HG02571 (cell line): Measurements from ENCODE around the gene CDKL2.

Source experiments
- ATAC-seq: cut with Tn5 transposase; IDR thresholded peaks from one replicate; pipeline ENCODE4 v1.9.1; 2021; ENCODE audit warnings: mild to moderate bottlenecking, moderate library complexity; ENCODE audit not compliant: unreplicated experiment

Gene CDKL2

GRCh38 chr4:75643651-75644050 is 13.3 kb upstream of the CDKL2 start:
- ATAC-seq, result no peak

- ATAC-seq, result no peak
These were observed 8.9 kb upstream of the CDKL2 start for GRCh38 chr4:75639124-75639695.

- ATAC-seq, result no peak
These were observed 7.5 kb upstream of the CDKL2 start for GRCh38 chr4:75637827-75638226.

GRCh38 chr4:75637176-75637575 is 6.8 kb upstream of the CDKL2 start:
- ATAC-seq, result no peak

- no peak for ATAC-seq
These were observed 4.6 kb upstream of the CDKL2 start for GRCh38 chr4:75634951-75635350.

- ATAC-seq, result no peak
These were observed 4.0 kb upstream of the CDKL2 start for GRCh38 chr4:75634281-75634680.

GRCh38 chr4:75633846-75634245 is 3.5 kb upstream of the CDKL2 start:
- ATAC-seq, result no peak

GRCh38 chr4:75630937-75631329 is 605 bp upstream of the CDKL2 start:
- no peak for ATAC-seq

GRCh38 chr4:75629239-75629638 is 1.1 kb downstream of the CDKL2 start:
- no peak for ATAC-seq

GRCh38 chr4:75623026-75623425 is 7.3 kb downstream of the CDKL2 start:
- ATAC-seq, result no peak

- no peak for ATAC-seq
These were observed 8.6 kb downstream of the CDKL2 start for GRCh38 chr4:75621715-75622114.

GRCh38 chr4:75612306-75612705 is 18.0 kb downstream of the CDKL2 start:
- no peak for ATAC-seq

GRCh38 chr4:75605928-75606327 is 24.4 kb downstream of the CDKL2 start:
- ATAC-seq, result no peak

GRCh38 chr4:75599647-75600046 is 30.7 kb downstream of the CDKL2 start:
- no peak for ATAC-seq

GRCh38 chr4:75598390-75598789 is 31.9 kb downstream of the CDKL2 start:
- ATAC-seq, result no peak

- ATAC-seq, result no peak
These were observed 34.3 kb downstream of the CDKL2 start for GRCh38 chr4:75596061-75596460.

- ATAC-seq, result no peak
These were observed 36.9 kb downstream of the CDKL2 start for GRCh38 chr4:75593393-75593792.

GRCh38 chr4:75584067-75584466 is 46.3 kb downstream of the CDKL2 start:
- no peak for ATAC-seq

GRCh38 chr4:75567725-75568124 is 62.6 kb downstream of the CDKL2 start:
- ATAC-seq, result no peak

GRCh38 chr4:75566911-75567310 is 63.4 kb downstream of the CDKL2 start:
- ATAC-seq, result no peak

- ATAC-seq, result no peak
These were observed 64.8 kb downstream of the CDKL2 start for GRCh38 chr4:75565481-75565880.

GRCh38 chr4:75564023-75564422 is 66.3 kb downstream of the CDKL2 start:
- no peak for ATAC-seq

GRCh38 chr4:75561789-75562188 is 68.5 kb downstream of the CDKL2 start:
- ATAC-seq, result no peak

GRCh38 chr4:75557696-75558095 is 72.6 kb downstream of the CDKL2 start:
- ATAC-seq, result no peak
